Measurements from ENCODE around the gene VOPP1.

The VOPP1 gene

DNA sequence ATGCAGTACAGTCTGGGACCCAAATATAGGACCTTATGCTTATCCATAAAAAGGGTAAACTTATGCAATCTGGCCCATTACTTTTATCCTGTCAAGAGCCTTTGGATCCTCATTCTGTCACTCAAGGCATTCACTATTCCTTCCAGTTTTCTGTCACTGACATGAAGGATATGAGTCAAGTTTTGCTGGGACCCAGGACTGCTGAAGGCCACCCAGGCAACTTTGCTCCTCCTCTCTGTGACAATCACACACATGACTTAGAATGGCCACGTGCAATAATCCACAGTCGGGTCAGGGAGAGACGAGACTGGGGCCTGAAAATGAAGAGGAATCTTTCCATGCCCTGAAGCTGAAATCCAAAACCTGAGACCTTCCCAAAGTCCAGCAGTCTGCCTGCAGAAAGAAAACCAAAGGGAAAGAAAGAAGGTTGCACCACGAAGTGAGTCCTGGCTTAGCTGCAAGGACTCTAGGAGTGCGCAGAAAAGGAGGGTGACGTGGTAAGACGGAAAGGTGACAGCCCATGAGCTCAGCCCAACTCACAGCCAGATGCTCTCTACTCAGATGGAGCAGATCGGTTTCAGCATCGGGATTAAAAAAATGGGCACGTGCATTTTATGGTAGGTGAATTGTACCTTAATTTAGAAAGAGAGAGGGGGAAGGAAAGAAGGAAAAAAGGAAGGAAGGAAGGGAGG, 67.2 kb downstream of the VOPP1 start:
- DNase-seq: no peak

DNA sequence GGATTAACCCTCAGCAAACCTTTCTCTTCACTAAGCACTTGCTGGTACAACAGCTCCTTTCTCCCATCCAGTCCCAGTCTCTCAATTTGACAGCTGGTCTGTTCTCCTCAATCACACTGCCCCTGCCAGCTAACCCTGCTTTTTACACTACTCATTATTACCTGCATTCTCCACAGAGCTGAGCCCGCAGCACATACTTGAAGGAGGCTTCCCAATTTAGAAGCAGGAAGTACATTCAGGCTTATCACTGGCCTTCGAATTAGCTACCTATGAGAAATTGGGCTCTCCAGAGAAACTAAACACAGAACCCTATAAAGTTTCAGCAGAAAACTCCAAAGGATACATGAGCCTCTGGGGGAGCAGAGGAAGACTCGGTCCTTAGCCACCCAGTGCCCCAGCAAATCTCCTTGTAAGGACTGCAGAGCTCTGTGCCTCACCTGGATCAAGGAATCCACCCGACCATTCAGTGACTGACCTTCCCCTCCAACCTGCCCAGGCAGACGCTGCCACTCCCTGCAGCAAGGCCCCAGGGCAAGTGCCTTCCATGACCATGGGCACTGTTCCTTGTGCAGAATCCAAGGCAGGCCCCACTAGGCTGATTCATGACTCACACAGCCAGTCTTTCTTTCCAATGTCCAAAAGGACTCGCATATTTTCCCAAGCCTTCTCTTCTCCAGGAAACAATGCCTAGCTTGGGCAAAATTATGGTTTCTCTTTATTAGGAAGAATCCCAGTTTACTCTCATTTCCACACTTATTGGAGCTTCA, 68.0 kb downstream of the VOPP1 start:
- DNase-seq: no peak

DNA sequence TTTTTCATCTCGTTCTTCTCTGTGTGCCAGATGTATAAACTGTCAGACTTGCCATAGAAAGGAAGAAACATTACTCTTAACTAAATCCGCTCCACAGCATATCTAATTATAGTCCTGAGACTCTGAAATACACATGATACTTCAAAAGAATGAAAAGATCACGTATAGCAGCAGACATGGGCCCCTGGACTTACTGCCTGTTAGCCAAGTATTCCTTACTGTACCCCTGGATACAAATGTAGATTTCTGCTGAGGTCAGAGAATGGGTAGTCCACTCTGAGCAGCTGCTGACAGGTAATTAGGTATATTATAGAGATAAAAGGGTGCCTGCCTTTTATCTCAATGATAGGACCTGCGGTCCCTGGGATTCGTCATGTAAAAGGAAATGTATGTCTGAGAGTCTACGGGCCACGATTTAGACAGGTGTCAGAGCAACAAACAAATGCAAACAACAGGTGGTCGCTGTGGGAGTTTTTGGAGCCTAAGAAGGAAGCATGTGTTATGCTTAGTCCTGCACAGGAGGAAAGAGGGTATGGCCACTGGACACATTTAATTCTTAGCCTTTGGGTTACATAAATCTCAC, 69.4 kb downstream of the VOPP1 start:
- peak; percentile 37 for DNase-seq

DNA sequence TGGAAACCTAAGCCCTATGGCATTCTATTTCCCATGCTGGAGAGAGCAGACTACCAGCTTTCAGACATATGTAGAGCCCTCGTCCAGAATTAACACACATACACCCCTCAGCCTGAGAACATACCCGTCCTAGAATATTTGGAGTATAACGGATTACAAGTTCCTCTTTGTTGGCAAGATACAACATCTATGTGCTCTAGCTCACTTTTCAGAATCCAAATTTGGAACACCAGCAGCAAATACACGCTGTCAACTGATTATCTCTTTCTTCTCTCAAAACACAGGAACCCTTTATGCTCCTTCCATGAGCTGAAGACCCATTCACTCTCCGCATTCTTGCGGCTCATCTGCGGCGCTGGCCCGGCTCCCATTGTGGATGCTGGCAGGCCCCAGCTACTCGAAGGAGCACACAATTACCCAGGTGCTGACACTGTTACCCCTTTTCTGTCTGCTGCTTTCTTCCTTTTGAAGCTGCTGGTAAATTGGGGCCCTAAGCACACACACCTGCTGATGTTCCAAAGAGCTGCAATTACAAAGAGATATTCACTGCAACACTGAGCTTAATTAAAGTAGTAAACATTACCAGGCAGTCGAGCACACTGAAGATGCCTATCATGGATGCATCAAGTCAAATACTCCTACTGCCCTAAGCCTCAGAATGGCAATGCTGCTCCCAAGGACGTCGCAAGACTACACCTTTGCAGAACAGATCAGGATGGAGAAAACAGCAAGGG, 70.0 kb downstream of the VOPP1 start:
- peak; percentile 59 for DNase-seq

DNA sequence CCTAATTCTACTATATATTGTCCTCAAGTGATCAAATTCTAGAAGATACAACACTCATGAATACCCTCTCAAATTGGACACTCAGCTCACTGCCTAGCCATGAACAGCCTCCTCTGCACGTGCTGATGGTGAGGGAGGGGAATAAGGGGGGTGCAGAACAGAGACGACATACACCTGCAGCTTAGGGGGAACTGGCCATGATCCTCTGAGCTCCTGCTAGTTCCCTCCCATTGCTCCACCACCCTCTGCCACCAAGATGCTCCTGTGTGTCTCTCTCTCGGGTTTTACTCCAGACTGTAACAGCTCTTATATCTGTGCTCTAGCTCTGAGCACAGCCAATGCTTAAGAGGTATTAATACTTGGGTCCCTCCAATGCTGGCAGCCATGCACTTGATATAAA, 70.7 kb downstream of the VOPP1 start:
- DNase-seq: no peak

DNA sequence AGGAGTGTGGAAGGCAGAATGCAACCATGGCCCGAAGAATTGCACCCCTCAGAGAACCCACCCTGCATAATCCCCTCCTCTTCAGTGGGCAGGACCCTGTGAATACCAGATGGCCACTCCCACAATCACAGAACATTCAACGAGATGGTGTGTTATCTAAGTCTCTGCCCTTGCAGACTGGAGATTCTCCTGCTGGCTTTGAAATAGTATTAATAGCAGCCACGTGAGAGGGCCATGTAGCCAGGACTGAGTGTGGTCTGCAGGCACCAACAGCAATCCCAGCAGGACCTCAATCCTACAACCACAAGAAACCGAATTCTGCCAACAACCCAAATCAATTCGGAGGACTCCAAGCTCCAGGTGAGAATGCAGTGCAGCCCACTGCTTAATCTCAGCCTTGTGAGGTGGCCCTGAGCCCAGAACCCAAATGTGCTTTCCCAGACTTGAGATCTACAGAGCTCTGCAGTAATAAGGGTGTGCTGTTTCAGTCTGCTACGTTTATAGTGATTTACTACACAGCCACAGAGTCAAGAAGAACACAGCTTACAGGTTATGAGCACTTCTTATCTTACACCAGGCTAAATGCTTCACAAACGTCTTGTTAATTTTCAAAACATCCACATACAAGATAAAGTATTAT, 72.1 kb downstream of the VOPP1 start:
- DNase-seq: no peak

DNA sequence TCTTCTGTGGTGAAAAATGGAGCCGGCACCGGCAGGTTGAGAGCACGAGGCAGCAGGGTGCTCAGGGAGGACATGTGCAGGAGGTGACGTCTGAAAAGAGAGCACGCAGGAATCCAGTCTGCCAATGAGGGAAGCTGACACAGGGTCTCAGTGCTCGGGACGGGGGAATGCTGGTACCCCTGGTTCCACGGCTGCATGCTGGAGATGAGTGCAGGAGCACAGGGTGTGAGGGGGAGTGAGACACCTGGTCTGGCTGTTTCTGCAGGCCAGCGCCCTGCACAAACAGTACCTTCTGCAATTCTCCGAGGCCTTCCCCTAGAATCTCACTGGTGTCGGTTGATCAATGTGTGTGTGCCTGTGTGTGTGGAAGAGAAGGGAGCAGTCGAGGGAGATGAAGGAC, 72.7 kb downstream of the VOPP1 start:
- no peak for DNase-seq

DNA sequence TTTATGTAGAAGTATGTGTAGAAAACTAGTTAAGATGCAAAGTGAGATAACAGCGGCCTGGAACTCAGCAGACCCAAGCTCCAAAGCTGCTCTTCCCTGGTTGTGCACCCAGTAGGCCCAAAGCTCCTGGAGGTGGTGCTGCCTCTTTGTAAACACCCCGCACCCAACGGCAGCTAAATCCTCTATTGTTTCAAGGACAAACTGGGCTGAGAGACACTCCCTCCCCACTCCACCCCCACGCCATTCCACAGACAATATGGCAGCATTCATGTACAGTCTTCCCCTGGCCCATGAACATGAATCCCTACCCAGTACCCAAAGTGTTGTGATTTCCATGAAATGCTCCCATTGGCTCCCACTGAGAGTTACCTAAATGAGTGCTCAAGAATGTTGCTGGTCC, 73.5 kb downstream of the VOPP1 start:
- DNase-seq: no peak

DNA sequence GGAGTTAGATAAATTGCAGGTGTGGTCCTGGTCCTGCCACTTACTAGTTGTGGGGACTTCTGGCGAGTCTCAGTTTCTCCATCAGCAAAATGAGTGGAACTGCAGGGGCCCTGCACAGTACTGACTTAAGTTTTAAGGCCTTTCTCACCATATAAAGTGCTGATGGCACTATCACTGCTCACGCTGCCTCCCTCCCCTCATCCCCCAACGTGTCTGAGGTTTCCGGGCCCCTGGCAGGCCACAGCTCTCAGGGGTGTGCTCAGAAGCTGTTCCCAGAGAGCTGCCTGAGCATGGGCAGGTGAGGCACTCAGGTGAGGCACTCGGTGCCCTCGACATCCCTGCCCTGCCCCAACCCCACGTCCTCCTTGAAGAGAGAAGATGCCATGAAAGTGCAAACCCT, 74.2 kb downstream of the VOPP1 start:
- DNase-seq: no peak

DNA sequence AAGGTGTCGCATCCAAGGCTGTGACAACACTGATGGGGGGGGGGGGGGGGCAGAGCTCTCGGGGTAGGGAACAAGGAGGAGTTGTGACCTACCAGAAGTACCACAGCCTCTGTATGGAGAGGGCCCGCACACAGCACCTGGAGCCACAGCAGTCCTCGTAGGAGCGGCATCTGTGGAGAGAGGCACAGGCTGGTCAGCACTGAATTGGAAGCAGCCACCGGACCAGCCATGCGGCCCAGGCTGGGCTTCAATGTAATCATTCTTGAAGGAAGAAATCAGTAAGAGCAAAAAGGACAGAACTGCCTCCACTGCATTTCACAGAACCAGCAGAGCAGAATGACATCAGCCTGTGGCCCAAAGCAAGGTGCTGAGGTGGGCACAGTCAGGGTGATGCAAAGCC, 74.8 kb downstream of the VOPP1 start:
- no peak for DNase-seq

DNA sequence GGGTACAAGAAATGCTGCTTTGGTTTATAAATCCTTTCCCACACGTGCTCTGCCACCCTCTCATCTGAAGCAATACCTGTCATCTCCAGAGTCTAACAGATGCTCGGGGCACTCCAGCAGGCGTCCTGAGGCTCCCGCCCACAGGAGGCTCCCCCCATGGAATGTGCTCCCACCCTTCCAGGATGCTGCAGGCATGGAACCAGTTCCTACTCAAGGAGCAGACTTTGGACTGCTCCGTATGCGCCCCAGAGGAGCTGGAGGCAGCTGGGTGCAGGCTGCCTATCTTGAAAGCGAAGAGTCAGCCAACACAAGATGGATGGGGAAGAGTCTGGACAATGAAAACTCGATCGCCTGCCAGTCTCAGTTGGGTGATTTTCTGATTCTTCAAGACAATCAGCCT, 75.4 kb downstream of the VOPP1 start:
- no peak for DNase-seq

DNA sequence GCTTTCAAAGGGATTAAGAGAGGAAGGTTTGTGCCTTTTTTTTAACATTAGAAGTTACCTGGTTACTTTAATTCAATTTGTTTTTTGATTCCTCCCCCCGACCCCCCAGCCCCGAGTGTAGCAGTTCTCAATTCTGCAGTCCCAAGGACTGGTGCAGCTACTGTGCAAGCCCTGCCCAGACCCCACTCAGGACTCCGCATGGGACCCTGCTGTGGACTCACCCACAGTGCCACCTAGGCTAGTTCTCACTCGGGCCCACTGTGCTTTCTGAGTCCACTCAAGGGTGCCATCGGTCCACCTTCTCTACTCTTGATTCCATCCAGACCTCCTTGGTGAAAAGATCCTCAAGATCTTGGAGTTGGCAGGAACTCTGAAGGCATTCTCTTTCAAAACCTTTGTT, 77.4 kb downstream of the VOPP1 start:
- no peak for DNase-seq

DNA sequence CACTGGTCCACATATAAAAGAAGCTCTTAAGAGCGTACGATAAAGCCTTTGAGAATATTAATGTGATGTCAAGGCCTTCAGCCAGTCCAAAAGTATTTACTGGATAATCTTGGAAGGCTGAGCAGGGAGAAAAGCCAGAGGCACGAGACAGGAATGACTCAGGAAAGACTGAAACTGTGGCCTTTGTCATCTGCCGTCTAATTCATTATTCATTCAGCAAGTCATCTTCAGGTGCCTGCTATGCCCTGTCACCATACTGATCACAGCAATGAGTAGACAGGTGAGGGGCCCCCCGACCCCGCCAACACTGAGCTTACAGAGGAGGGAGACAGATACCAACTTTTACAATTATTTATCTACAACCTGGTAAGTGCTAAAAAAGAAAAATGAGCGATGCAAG, 78.9 kb downstream of the VOPP1 start:
- DNase-seq: no peak

DNA sequence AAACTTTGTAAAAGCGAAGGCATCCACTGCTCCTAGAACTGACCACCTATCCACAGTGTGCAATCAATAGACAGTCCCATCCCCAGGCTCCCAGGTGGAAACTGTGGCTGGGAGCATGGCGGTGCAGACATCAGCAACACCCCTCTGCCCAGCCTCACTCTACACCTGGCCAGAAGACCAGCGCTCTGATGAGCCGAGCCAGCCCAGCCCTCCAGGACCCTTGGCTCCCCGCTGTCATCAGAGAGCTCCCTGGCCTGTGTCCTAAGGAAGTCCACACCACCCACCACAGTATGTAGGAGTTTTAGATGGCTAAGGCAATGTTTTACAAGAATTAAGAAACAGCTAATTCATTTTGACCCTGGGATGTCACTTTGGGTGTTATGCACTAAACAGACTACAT, 81.0 kb downstream of the VOPP1 start:
- no peak for DNase-seq

DNA sequence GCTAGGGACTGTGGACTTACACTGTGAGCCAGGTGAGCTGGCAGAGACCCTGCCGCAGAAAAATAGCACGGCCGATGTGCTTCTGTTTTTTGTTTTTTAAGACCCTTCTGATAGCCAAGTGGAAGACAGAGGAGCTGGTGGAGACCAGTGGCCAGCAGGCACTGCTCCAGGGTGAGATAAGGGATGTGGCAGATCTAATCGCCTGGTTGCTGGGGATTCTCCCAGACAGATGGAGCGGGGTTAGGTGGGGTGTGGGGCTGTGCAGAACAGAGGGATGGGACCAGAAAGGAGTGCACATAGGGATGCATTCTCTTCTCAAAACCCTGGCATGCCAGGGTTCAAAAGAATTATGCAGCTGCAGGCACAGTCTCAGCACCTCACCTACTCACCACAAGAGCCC, 82.2 kb downstream of the VOPP1 start:
- DNase-seq: no peak

DNA sequence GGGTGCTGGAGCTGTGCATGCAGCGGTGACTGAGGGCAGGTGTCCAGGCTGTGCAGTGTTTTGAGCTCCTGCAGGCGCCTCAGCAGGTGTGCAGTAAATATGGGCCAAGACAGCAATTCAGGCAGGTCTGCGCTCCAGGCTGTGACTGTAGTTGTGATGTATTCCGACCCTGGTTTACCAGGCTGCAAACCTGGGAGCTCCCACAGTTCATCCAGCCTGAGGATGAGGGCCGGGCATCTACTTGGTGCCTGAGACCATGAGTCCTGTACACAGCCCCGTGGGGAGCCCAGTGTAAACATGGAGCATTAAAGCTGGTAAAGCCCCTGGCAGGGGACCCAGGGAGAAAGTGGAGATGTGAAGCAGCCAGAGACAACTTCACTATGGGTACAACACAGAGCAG, 82.8 kb downstream of the VOPP1 start:
- DNase-seq: no peak

DNA sequence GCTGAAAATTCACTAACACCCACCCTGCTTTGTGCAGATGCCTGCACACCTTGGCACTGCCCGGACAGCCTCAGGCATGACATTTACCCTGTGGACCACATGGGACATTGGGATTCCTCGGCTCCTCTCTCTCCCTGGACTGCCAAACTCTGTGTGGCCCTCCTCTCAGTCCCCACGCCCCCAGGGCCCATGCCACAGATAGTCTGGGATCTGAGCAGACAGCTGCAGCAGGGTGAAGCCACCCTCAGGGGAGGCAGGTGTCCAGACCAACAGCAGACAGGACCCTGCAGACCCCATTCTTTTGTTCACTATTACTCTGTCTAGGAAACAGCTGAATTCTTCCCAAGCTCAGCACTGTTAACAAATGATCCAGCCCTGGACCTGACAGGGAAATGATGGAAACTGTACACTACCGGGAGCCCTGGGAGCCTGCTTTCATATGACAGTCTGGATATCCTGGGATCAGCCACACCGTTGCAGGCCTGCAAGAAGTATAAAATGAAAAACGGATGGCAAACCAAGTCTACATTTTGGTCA, 83.4 kb downstream of the VOPP1 start:
- no peak for DNase-seq

DNA sequence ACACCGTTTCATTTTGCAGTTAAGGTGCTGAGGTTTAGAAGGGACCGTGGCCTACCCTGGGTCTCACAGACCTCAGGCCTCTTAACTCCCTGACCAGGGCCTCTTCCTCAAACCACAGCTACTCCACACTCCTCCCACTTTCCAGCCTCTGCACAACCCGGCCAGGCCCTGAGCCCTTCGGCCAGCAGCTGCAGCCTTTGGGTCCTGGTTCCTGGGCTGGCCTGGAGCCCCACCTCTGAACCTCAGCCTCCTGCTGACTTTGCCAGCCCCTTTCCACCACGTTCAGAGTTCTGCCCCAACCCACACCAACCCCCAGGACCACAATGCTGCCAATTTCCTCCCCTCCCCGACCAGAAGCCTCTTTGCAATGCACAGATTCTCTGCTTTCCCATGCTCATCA, 84.1 kb downstream of the VOPP1 start:
- DNase-seq: no peak

DNA sequence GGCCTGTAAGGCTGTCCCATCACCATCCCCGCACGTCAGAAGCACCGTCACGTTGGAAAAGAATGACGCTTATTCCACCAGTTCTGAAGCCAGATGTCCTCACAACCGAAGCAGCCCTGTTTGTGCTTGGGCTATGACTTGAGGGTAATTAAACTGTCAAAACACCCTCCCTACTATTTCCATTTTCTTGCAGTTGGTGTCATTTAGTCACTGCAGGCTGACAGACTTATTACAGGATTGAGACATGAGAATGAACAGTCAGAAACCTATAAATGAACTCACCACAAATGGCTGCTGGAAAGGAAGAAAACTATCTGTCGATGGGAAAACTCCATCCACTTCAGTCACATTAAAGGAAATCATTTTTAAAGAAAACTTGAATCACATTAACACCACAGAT, 85.3 kb downstream of the VOPP1 start:
- no peak for DNase-seq

DNA sequence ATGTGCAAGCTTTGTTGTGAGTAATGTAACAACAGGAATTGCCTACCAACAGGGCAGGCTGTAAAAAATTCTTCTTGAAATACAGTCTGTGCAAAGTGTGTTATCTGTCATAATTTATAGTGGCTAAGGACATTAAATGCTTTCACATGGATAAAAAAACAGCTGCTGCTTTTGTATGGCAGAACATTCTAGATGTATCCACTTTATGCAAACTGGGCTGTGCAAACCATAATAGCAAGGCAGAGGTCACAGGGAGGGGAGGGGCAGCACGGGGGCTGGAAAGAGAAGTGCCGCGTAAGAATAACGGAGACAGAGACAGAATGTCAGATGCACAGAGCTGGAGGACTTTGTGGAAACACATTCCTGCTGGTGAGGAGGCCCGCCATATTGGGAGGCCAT, 86.1 kb downstream of the VOPP1 start:
- DNase-seq: no peak

DNA sequence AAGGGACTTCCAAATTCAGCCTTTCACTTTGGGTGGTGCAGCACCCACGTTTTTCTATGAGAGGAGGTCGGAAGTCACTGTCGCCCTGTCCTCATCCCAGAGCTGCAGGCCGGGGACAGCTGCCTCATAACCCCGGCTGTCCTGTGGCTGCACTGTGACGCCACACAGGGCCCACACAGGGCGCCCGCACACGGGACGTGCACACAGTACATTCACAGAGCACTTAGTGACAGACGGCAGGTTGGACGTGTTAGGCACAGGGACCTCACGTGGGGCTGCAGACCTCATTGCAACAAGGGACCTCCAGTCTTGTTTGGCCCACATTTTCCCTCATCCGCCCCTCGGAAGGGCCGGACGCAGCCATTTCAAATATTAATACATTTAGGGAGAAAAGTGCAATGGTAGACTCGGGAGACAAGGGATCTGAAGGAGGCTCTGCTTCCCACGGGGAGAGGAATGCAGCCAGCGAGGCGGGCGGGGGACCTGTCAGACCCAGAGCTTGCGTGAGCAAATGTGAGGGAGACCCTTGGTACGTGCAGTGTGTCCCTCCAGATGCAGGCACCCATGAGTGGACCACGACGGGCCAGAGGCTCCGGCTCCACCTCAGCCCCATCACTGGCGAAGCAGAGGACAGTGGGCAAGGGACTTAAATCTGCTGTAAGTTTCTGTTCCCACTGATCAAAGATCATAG, 86.7 kb downstream of the VOPP1 start:
- DNase-seq: no peak

DNA sequence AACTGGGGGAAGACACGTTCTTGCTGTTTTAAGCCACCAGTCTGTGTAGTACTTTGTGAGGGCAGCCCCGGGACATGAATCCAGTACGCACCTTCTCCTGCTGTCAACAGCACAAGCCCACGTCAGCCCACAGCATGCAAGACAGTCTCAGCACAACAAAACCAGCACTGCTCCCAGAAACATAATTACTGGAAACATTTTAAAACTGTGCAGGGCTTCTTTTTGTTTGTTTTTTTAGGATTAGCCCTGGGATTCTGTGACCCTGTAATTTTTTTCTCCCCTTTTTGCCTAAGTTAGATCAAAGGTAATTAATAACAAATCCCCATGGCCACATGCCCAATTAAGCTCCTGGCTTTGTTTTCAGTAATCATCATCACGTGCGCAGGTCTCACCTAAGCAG, 87.5 kb downstream of the VOPP1 start:
- no peak for DNase-seq

All from NCI-H1436 (cell line).